SK-N-SH (cell line): ENCODE results near the gene ESRRG.

Experiments
- EP300 ChIP-seq, 2 experiments: IDR thresholded peaks; 2 replicates each; pipeline versions ENCODE4 v1.4.0 to v1.6.1; 2012; ENCODE audit warnings: borderline replicate concordance in 1 of 2, low read depth in 1 of 2, low read length in 1 of 2
- RCOR1 ChIP-seq: fragments of 150-350 bp; IDR thresholded peaks from 2 replicates; pipeline ENCODE4 v1.6.1; 2017; ENCODE audit warnings: antibody characterized with exemption, low read length
- SIN3A ChIP-seq: IDR thresholded peaks from 2 replicates; pipeline ENCODE4 v1.6.1; 2012; ENCODE audit warnings: low read depth, mild to moderate bottlenecking, low read length, moderate library complexity, borderline replicate concordance
- TF ChIP-seq, protein P1 (sequence below): IDR thresholded peaks from 2 replicates; pipeline ENCODE4 v1.4.0; 2012; ENCODE audit warnings: low read depth
- TF ChIP-seq, protein P2 (sequence below): fragments of 200-600 bp; sonication (generic); IDR thresholded peaks from 2 replicates; pipeline ENCODE4 v1.6.1; 2017; ENCODE audit warnings: antibody characterized with exemption, mild to moderate bottlenecking, moderate library complexity
- TF ChIP-seq, protein P3 (sequence below): fragments of 150-350 bp; IDR thresholded peaks from 2 replicates; pipeline ENCODE4 v1.6.1; 2017; ENCODE audit warnings: antibody characterized with exemption, low read length, low read depth, borderline replicate concordance

GRCh38 chr1:216665856-216666255, 57.4 kb downstream of the ESRRG start:
- TF ChIP-seq, protein P1, sequence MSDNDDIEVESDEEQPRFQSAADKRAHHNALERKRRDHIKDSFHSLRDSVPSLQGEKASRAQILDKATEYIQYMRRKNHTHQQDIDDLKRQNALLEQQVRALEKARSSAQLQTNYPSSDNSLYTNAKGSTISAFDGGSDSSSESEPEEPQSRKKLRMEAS, result no peak
- TF ChIP-seq, protein P2, sequence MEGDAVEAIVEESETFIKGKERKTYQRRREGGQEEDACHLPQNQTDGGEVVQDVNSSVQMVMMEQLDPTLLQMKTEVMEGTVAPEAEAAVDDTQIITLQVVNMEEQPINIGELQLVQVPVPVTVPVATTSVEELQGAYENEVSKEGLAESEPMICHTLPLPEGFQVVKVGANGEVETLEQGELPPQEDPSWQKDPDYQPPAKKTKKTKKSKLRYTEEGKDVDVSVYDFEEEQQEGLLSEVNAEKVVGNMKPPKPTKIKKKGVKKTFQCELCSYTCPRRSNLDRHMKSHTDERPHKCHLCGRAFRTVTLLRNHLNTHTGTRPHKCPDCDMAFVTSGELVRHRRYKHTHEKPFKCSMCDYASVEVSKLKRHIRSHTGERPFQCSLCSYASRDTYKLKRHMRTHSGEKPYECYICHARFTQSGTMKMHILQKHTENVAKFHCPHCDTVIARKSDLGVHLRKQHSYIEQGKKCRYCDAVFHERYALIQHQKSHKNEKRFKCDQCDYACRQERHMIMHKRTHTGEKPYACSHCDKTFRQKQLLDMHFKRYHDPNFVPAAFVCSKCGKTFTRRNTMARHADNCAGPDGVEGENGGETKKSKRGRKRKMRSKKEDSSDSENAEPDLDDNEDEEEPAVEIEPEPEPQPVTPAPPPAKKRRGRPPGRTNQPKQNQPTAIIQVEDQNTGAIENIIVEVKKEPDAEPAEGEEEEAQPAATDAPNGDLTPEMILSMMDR, result no peak
- no peak for TF ChIP-seq SIN3A
- TF ChIP-seq EP300 (IDR thresholded peaks at IDR 0.05; ENCODE audit: borderline replicate concordance in 1 of 2, low read depth in 1 of 2, low read length in 1 of 2), result no peak
- no peak for TF ChIP-seq RCOR1
- TF ChIP-seq, protein P3, sequence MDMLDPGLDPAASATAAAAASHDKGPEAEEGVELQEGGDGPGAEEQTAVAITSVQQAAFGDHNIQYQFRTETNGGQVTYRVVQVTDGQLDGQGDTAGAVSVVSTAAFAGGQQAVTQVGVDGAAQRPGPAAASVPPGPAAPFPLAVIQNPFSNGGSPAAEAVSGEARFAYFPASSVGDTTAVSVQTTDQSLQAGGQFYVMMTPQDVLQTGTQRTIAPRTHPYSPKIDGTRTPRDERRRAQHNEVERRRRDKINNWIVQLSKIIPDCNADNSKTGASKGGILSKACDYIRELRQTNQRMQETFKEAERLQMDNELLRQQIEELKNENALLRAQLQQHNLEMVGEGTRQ, result no peak
